ENCODE data around the gene TENM3. TPM values are rescaled to one million over a fixed set of nuclear protein-coding genes. Genes with fewer than 3 reads are reported as not detected.

TENM3 gene
- total and polyA plus RNA-seq, 2 of the 8 experiments (the other 6 are each of a cell fraction or from before 2014, with no cell fraction given), result 36.9 to 69.3 TPM

DNA sequence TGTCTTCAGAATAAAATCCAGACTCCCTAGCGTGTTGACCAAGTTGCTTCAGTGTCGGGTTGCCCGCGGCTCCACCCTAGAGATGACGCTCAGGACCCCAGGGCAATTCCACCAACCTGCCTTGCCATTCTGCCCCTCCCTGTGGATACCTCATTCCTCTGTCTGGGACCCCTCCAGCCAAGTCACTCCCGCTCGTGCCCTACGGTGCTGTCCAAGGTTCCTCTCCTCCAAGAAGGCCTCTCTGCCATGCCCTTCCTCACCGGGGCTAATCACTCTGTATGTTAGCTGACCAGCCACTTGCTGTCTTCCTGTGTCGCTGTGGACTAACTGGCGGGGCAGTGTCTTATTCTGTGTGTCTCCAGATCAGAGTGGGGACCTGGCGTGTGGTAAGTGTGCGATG is 46.6 kb downstream of the TENM3 start:
- no peak overlapping the region for H4K5ac ChIP-seq (ENCODE audit: insufficient read length, low read depth, low read length)
- no peak overlapping the region for H3K23ac ChIP-seq (ENCODE audit: insufficient read length)
- no peak overlapping the region for H4K91ac ChIP-seq (replicated peaks; ENCODE audit: insufficient read length, low read length)
- H2AFZ ChIP-seq (ENCODE audit: low read length), result no peak overlapping the region
- no peak overlapping the region for H3K56ac ChIP-seq (replicated peaks; ENCODE audit: insufficient read length, low read depth, low read length)
- no peak overlapping the region for H2BK20ac ChIP-seq (ENCODE audit: low read length)
- H3K27me3 ChIP-seq (replicated peaks in 1 of 4; ENCODE audit: control insufficient read depth in 3 of 4, extremely low read depth in 1 of 4, insufficient read depth in 3 of 4, low read length in 3 of 4), result no peaks in the 10 kb centered on the region
- no peak overlapping the region for H3K4me2 ChIP-seq (ENCODE audit: insufficient read depth in 1 of 2, low read depth in 2 of 2, low read length in 2 of 2)
- no peak overlapping the region for H3K14ac ChIP-seq (ENCODE audit: insufficient read length)
- TF ChIP-seq KDM5A (IDR thresholded peaks at IDR 0.05; ENCODE audit: low read length), result no peak
- no peak for TF ChIP-seq CHD1 (IDR thresholded peaks at IDR 0.05; ENCODE audit: low read depth, low read length)
- TF ChIP-seq BRCA1 (IDR thresholded peaks at IDR 0.05; ENCODE audit: low read depth, low read length), result no peak
- no peak for TF ChIP-seq NANOG (IDR thresholded peaks at IDR 0.05; ENCODE audit: insufficient read depth, low read depth, low read length, poor library complexity, severe bottlenecking)
- no peak for TF ChIP-seq BACH1 (IDR thresholded peaks at IDR 0.05; ENCODE audit: low read length)
- no peak for TF ChIP-seq JUN (IDR thresholded peaks at IDR 0.05; ENCODE audit: low read depth, low read length)
- no peak for TF ChIP-seq POLR2A (IDR thresholded peaks at IDR 0.05; ENCODE audit: control extremely low read depth in 1 of 2, low read depth in 2 of 2, low read length in 2 of 2)
- TF ChIP-seq POLR2AphosphoS5 (IDR thresholded peaks at IDR 0.05; ENCODE audit: low read depth, low read length), result no peak
- TF ChIP-seq NRF1 (IDR thresholded peaks at IDR 0.05; ENCODE audit: low read depth, low read length), result no peak
- H3K18ac ChIP-seq (ENCODE audit: extremely low read depth, low read length), result no peak overlapping the region
- H3K4me1 ChIP-seq (replicated peaks in 1 of 4; ENCODE audit: control insufficient read depth in 3 of 4, insufficient read depth in 4 of 4, low read length in 3 of 4), result peaks cover 0 to 4% (median 1%) of the 10 kb centered on the region in 4 experiments; a peak in 3 of 7 replicates
- no peaks in the 10 kb centered on the region for H4K20me1 ChIP-seq (replicated peaks in 1 of 2; ENCODE audit: control insufficient read depth in 1 of 2, insufficient read depth in 2 of 2, low read length in 2 of 2)
- DNase-seq (ENCODE audit: low read depth in 1 of 2, low spot score in 2 of 2), result no peak
- H3K79me2 ChIP-seq (ENCODE audit: control insufficient read depth in 1 of 2, insufficient read depth in 2 of 2, low read length in 2 of 2), result no peaks in the 10 kb centered on the region
- no peak overlapping the region for H4K8ac ChIP-seq (ENCODE audit: extremely low read depth, insufficient read depth, low read length)
- ChIA-PET POLR2A (ENCODE audit: partially characterized antibody) (no interaction called here), CTCF (ENCODE audit: partially characterized antibody) (interaction anchor here (0.6 to 1.0 kb wide), 3 partner anchors 13 to 21 kb away, joined by 3 read pairs; no protein-coding TSS in a partner anchor)
- H3K79me1 ChIP-seq (ENCODE audit: low read depth, low read length), result peaks cover 3% of the 10 kb centered on the region; the same call in 1 of the 2 replicates
- H3K36me3 ChIP-seq (ENCODE audit: control insufficient read depth in 2 of 4, insufficient read depth in 4 of 4, low read length in 3 of 4), result no peaks in the 10 kb centered on the region
- H3K9ac ChIP-seq (replicated peaks in 1 of 4; ENCODE audit: extremely low read depth in 1 of 4, low read depth in 3 of 4, low read length in 3 of 4), result no peak overlapping the region
- H2BK12ac ChIP-seq (ENCODE audit: low read depth, low read length), result no peak overlapping the region
- H2BK15ac ChIP-seq (ENCODE audit: low read length), result no peak overlapping the region
- no peak overlapping the region for H2BK5ac ChIP-seq (ENCODE audit: low read depth, low read length)
- H2BK120ac ChIP-seq (replicated peaks; ENCODE audit: low read depth, low read length), result no peak overlapping the region
- no peaks in the 10 kb centered on the region for H3K23me2 ChIP-seq (ENCODE audit: low read depth, low read length)
- no peak overlapping the region for H3K27ac ChIP-seq (ENCODE audit: low read depth, low read length)
- H3K4me3 ChIP-seq (ENCODE audit: extremely low read depth in 1 of 4, insufficient read depth in 2 of 4, low read depth in 3 of 4, low read length in 4 of 4), result no peak overlapping the region
- no peaks in the 10 kb centered on the region for H3K9me3 ChIP-seq (ENCODE audit: insufficient read depth in 2 of 2, low read depth in 1 of 2, low read length in 1 of 2)
- no peak overlapping the region for H3K4ac ChIP-seq (replicated peaks; ENCODE audit: insufficient read length, low read depth, low read length)
- no peak for FAIRE-seq
- 93% methylated on average over 13 of the region's 13 CpGs; no CpG with 5 or more reads in 1 of the 2 experiments for WGBS, 2 experiments (ENCODE audit: extremely low coverage in 1 of 2, insufficient coverage in 1 of 2, insufficient read length in 1 of 2, insufficient replicate concordance in 2 of 2, low coverage in 1 of 2, low lambda C conversion rate in 2 of 2, missing lambda C conversion rate in 1 of 2)
- no peak overlapping the region for H2AK5ac ChIP-seq (ENCODE audit: low read depth, low read length)
